AG04450 (cell line): ENCODE results near the gene OTOG. TPM values are rescaled to one million over a fixed set of nuclear protein-coding genes. Genes with fewer than 3 reads are reported as not detected.

Experiments
- CTCF ChIA-PET: fragments of 300-600, 350-600 bp; formaldehyde crosslinking; extraction: SDS; loops from one replicate; lab custom pipeline; 2022; ENCODE audit warnings: antibody characterized with exemption, inconsistent platforms; lab: Charles Lee
- POLR2A ChIA-PET: fragments of 350-600 bp; formaldehyde crosslinking; extraction: SDS; loops from one replicate; lab custom pipeline; 2021; ENCODE audit warnings: antibody characterized with exemption, inconsistent platforms; lab: Yijun Ruan, JAX
- DNase-seq: peaks from one replicate; pipeline ENCODE4 v3.0.0-alpha.2; 2011; ENCODE audit warnings: low read depth, low spot score
- H3K27ac ChIP-seq: one replicate; pipeline ENCODE4 v1.5.1; 2012; ENCODE audit warnings: low read depth, low read length, control low read depth
- H3K27me3 ChIP-seq: one replicate; pipeline ENCODE4 v1.6.0; 2012; ENCODE audit warnings: low read length; ENCODE audit not compliant: control insufficient read depth, insufficient read depth
- H3K4me3 ChIP-seq: 2 replicates; pipeline ENCODE4 v1.5.1; 2011; ENCODE audit warnings: mild to moderate bottlenecking, low read depth, low read length, control low read depth
- H3K9me3 ChIP-seq: 2 replicates; pipeline ENCODE4 v1.5.1; 2012; ENCODE audit warnings: low read length; ENCODE audit not compliant: control insufficient read depth, insufficient read depth
- polyA plus RNA-seq: library from polyadenylated mRNA; depleted of rRNA; stranded (reverse); fragments of >200 nt; gene quantifications from 2 replicates; pipeline ENCODE4 v1.2.3, GENCODE V29; 2011
- TF ChIP-seq, protein P1 (sequence below): IDR thresholded peaks from 2 replicates; pipeline ENCODE4 v1.5.1; 2011; ENCODE audit warnings: low read depth, low read length, control low read depth, inconsistent platforms

Gene OTOG
- polyA plus RNA-seq, 1 experiment = not detected

DNA sequence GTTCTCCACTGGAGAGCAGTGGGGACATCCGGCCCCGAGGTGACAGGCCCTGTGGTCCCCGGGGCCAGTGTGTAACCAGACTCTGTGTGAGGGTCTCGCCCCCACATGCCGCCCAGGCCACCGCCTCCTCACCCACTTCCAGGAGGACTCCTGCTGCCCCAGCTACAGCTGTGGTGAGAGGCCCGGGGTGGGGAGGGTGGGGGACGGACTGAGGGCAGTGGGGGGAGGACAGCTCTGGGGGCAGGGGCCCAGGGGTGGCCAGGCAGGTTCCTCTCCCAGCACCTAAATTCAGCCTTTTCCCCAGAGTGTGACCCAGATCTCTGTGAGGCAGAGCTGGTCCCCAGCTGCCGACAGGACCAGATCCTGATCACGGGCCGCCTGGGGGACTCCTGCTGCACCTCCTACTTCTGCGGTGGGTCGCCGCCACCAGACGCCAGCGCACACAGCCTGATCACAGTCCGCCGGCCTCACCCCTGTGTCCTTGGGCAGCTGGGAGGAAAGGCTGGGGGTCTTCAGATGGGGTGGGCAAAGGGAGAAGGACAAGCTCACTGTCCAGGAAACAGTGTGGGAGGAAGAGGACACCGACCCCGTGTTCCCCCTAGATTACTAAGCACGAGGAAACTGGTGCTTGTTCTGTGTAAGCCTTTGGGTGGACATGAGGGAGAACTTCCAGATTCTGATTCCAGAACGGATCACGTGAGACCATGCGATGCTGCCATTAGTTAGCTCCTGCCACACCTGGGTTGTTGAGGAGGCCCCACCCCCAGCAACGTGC is 87.9 kb downstream of the OTOG start:
- TF ChIP-seq, protein P1, sequence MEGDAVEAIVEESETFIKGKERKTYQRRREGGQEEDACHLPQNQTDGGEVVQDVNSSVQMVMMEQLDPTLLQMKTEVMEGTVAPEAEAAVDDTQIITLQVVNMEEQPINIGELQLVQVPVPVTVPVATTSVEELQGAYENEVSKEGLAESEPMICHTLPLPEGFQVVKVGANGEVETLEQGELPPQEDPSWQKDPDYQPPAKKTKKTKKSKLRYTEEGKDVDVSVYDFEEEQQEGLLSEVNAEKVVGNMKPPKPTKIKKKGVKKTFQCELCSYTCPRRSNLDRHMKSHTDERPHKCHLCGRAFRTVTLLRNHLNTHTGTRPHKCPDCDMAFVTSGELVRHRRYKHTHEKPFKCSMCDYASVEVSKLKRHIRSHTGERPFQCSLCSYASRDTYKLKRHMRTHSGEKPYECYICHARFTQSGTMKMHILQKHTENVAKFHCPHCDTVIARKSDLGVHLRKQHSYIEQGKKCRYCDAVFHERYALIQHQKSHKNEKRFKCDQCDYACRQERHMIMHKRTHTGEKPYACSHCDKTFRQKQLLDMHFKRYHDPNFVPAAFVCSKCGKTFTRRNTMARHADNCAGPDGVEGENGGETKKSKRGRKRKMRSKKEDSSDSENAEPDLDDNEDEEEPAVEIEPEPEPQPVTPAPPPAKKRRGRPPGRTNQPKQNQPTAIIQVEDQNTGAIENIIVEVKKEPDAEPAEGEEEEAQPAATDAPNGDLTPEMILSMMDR = no peak
- Histone ChIP-seq H3K9me3 (no peaks in the 10 kb centered on the region), H3K27ac (no peak overlapping the region), H3K4me3 (no peak overlapping the region), H3K27me3 (no peaks in the 10 kb centered on the region)
- ChIA-PET POLR2A (no interaction called here), CTCF (no interaction called here)
- no peak for DNase-seq

DNA sequence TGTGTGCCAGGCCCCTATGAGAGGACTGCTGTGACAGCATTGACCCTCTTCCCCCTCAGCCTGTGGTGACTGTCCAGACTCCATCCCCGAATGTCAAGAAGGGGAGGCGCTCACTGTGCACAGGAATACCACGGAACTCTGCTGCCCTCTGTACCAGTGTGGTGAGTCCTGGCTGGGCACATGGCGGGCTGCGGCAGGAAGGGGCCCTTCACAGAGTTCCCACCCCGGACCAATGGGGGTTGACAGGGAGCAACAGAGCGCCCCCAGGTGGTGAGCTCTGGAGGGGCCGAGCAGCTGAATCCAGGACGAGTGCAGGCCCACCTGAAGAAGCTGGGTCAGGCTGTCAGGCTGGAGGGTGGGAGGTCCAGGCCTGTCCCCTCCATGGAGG is 88.5 kb downstream of the OTOG start:
- no peaks in the 10 kb centered on the region; the same call in 1 of the 2 replicates for H3K9me3 ChIP-seq
- no peak for DNase-seq
- TF ChIP-seq, protein P1 = no peak
- H3K27ac ChIP-seq = no peak overlapping the region
- ChIA-PET CTCF (no interaction called here), POLR2A (no interaction called here)
- H3K4me3 ChIP-seq = no peak overlapping the region
- H3K27me3 ChIP-seq = no peaks in the 10 kb centered on the region

DNA sequence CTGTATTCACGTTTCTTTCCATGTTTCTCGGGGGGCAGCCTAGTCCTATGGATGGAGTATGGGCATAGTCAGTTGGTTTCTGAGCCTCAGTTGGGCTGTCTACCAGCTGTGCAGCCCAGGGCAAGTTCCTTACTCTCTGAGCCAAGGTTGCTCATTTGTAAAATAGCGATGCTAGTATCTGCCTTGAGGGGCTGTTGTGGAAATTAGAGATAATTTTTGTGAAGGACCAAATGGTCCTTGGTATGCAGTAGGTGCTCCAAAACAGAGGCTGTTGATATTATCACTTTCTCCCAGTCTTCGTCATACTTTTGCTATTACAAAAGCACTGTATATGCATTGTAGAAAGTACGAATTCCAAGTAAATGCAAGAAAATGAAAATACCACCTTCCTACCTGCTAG is 89.7 kb downstream of the OTOG start:
- TF ChIP-seq, protein P1 = no peak
- H3K9me3 ChIP-seq = no peaks in the 10 kb centered on the region; the same call in 1 of the 2 replicates
- ChIA-PET CTCF (interaction anchor here (1.2 kb wide), 1 partner anchor 38 kb away, joined by 3 read pairs; no protein-coding TSS in a partner anchor), POLR2A (no interaction called here)
- no peak overlapping the region for H3K27ac ChIP-seq
- H3K4me3 ChIP-seq = no peak overlapping the region
- no peak for DNase-seq
- H3K27me3 ChIP-seq = no peaks in the 10 kb centered on the region

DNA sequence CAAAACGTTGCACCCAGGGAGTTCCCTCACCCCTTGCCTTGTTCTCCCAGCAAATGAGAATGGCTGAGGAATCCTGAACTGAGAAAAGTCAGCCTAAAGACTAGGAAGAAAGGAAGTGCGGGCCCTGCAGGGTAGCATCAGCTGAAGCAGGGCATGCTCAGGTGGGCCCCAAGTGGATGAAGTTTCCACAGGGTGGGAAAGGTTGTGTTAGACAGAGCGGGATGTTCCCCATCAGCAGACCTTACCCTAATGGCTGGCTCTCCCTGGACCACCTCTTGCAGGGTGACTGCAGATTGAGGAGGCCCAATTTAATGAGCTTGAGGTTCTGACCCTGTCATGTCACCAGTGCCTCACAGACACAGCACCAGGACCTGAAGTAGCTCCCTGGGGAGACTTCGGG is 90.8 kb downstream of the OTOG start:
- TF ChIP-seq, protein P1 = no peak
- no peak for DNase-seq
- POLR2A ChIA-PET = no interaction called here
- H3K27me3 ChIP-seq = no peaks in the 10 kb centered on the region
- CTCF ChIA-PET = interaction anchor here (1.2 kb wide), 1 partner anchor 39 kb away, joined by 3 read pairs; no protein-coding TSS in a partner anchor
- H3K4me3 ChIP-seq = no peak overlapping the region
- H3K27ac ChIP-seq = no peak overlapping the region
- H3K9me3 ChIP-seq = no peaks in the 10 kb centered on the region; the same call in 1 of the 2 replicates

DNA sequence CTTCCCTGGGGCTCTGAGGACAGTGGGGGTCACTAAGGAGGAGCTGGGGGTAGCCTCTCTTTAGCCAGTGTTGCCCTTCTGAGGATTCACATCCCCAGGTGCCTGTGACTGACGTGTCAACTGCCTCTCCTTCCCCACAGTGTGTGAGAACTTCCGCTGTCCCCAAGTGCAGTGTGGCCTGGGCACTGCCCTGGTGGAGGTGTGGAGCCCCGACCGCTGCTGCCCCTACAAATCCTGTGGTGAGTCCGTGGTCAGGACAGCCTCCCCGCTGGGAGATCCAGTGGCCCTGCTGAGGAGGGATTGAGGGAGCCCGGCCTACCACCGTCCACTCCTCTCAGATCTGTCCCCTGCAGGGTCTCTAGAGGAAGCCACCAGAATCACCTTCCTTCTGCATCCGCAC is 91.3 kb downstream of the OTOG start:
- no peak overlapping the region for H3K27ac ChIP-seq
- H3K9me3 ChIP-seq = no peaks in the 10 kb centered on the region; the same call in 1 of the 2 replicates
- no peaks in the 10 kb centered on the region for H3K27me3 ChIP-seq
- no peak for DNase-seq
- ChIA-PET POLR2A (no interaction called here), CTCF (no interaction called here)
- TF ChIP-seq, protein P1 = no peak
- H3K4me3 ChIP-seq = no peak overlapping the region
